ENCODE results near the gene SLC26A3. TPM values are rescaled to one million over a fixed set of nuclear protein-coding genes. Genes with fewer than 3 reads are reported as not detected.

The SLC26A3 gene
- total RNA-seq, 1 donor from 2014 or later, result not detected

GRCh38 chr7:107723255-107723654 is 79.8 kb downstream of the SLC26A3 start:
- H3K4me3 Mint-ChIP-seq, result no peak overlapping the region
- H3K9me3 Mint-ChIP-seq, result no peaks in the 10 kb centered on the region
- H3K27ac Mint-ChIP-seq, result no peak overlapping the region
- peaks cover 4% of the 10 kb centered on the region for H3K4me1 Mint-ChIP-seq
- peaks cover 23% of the 10 kb centered on the region for H3K27me3 Mint-ChIP-seq (ENCODE audit: low read depth)
- no peak for TF ChIP-seq CTCF (IDR thresholded peaks at IDR 0.05; ENCODE audit: unreplicated experiment)
- no peak for DNase-seq (ENCODE audit: low spot score in 2 of 2, unreplicated experiment in 2 of 2)
- H3K36me3 Mint-ChIP-seq, result no peaks in the 10 kb centered on the region

GRCh38 chr7:107721286-107721685 is 81.7 kb downstream of the SLC26A3 start:
- Mint-ChIP-seq H3K27ac (no peak overlapping the region), H3K36me3 (no peaks in the 10 kb centered on the region), H3K4me1 (peaks cover 4% of the 10 kb centered on the region), H3K9me3 (no peaks in the 10 kb centered on the region), H3K27me3 (ENCODE audit: low read depth) (peaks cover 4% of the 10 kb centered on the region), H3K4me3 (no peak overlapping the region)
- no peak for DNase-seq (ENCODE audit: low spot score in 2 of 2, unreplicated experiment in 2 of 2)
- no peak for TF ChIP-seq CTCF (IDR thresholded peaks at IDR 0.05; ENCODE audit: unreplicated experiment)

- no peak for TF ChIP-seq CTCF (IDR thresholded peaks at IDR 0.05; ENCODE audit: unreplicated experiment)
- no peaks in the 10 kb centered on the region for H3K27me3 Mint-ChIP-seq (ENCODE audit: low read depth)
- H3K9me3 Mint-ChIP-seq, result no peaks in the 10 kb centered on the region
- H3K4me1 Mint-ChIP-seq, result peaks cover 4% of the 10 kb centered on the region
- no peak for DNase-seq (ENCODE audit: low spot score in 2 of 2, unreplicated experiment in 2 of 2)
- H3K27ac Mint-ChIP-seq, result no peak overlapping the region
- H3K4me3 Mint-ChIP-seq, result no peak overlapping the region
- H3K36me3 Mint-ChIP-seq, result no peaks in the 10 kb centered on the region
Measured at GRCh38 chr7:107718456-107719193, 84.4 kb downstream of the SLC26A3 start.

- Mint-ChIP-seq H3K27me3 (ENCODE audit: low read depth) (peaks cover 2% of the 10 kb centered on the region), H3K4me1 (peaks cover 4% of the 10 kb centered on the region), H3K4me3 (no peak overlapping the region), H3K27ac (no peak overlapping the region), H3K36me3 (no peaks in the 10 kb centered on the region), H3K9me3 (no peaks in the 10 kb centered on the region)
- DNase-seq (ENCODE audit: low spot score in 2 of 2, unreplicated experiment in 2 of 2), result no peak
- no peak for TF ChIP-seq CTCF (IDR thresholded peaks at IDR 0.05; ENCODE audit: unreplicated experiment)
Measured at GRCh38 chr7:107715531-107715930, 87.5 kb downstream of the SLC26A3 start.

Other genes starting within 250 kb of the SLC26A3 start
- 47.7 to 52.0 TPM (median 48.1 TPM) in 3 replicates for gene COG5, start 239.3 kb downstream of the SLC26A3 start, total RNA-seq
- 10.8 to 14.1 TPM (median 12.8 TPM) in 3 replicates for gene DUS4L, start 239.3 kb downstream of the SLC26A3 start, total RNA-seq
- 28.1 to 31.9 TPM (median 30.0 TPM) in 3 replicates for gene BCAP29, start 223.0 kb downstream of the SLC26A3 start, total RNA-seq
- 0.14 to 0.16 TPM in 2 of 3 replicates, not detected in the other for gene SLC26A4, start 142.4 kb downstream of the SLC26A3 start, total RNA-seq
- gene CBLL1, start 59.1 kb downstream of the SLC26A3 start, total RNA-seq, result 25.3 to 28.6 TPM (median 27.5 TPM) in 3 replicates
- 58.3 to 61.5 TPM (median 61.4 TPM) in 3 replicates for gene DLD, start 88.0 kb upstream of the SLC26A3 start, total RNA-seq
- gene LAMB1, start 199.9 kb upstream of the SLC26A3 start, total RNA-seq, result 556 to 593 TPM (median 584 TPM) in 3 replicates